Esophagus (tissue), 2 donors: ENCODE measurements around the gene CERS5. TPM values are rescaled to one million over a fixed set of nuclear protein-coding genes. Genes with fewer than 3 reads are reported as not detected.

Source experiments
- polyA plus RNA-seq, 2 donors: library from polyadenylated mRNA; stranded (reverse); fragments of 200-250 nt; gene quantifications; one replicate each; pipeline ENCODE4 v1.2.3, GENCODE V29; 2013
- donor health status: healthy with polysubstance abuse.
- donor health status: Bipolar disorder and iron deficiency.

CERS5 gene
- polyA plus RNA-seq, 2 donors = 21.0 to 41.3 TPM

Other genes starting within 250 kb of the CERS5 start
- gene AQP2, start 216.6 kb downstream of the CERS5 start, polyA plus RNA-seq = not detected
- 10 to 100 TPM in 1 of 2 donors, 1 to 10 TPM in 1; 3.1 to 48.8 TPM for gene AQP5, start 205.5 kb downstream of the CERS5 start, polyA plus RNA-seq
- under 1 TPM; 0.02 to 0.08 TPM for gene AQP6, start 194.4 kb downstream of the CERS5 start, polyA plus RNA-seq
- gene RACGAP1, start 141.9 kb downstream of the CERS5 start, polyA plus RNA-seq = 10 to 100 TPM in 1 of 2 donors, 1 to 10 TPM in 1; 6.0 to 16.8 TPM
- gene ASIC1, start 109.8 kb downstream of the CERS5 start, polyA plus RNA-seq = 1 to 10 TPM; 1.4 to 2.1 TPM
- gene SMARCD1, start 82.0 kb downstream of the CERS5 start, polyA plus RNA-seq = 10 to 100 TPM in 1 of 2 donors, 1 to 10 TPM in 1; 9.8 to 17.8 TPM
- gene GPD1, start 63.4 kb downstream of the CERS5 start, polyA plus RNA-seq = under 1 TPM; 0.29 to 0.32 TPM
- gene COX14, start 55.1 kb downstream of the CERS5 start, polyA plus RNA-seq = 10 to 100 TPM; 22.8 to 56.8 TPM
- gene LIMA1, start 116.2 kb upstream of the CERS5 start, polyA plus RNA-seq = 10 to 100 TPM; 21.7 to 26.9 TPM
- gene FAM186A, start 229.2 kb upstream of the CERS5 start, polyA plus RNA-seq = under 1 TPM in 1 of 2 donors, not detected in 1; under 0.01 TPM
- gene LARP4, start 233.5 kb upstream of the CERS5 start, polyA plus RNA-seq = 1 to 10 TPM; 7.5 to 8.1 TPM